Colonic mucosa (tissue), 4 donors: ENCODE measurements around the gene ANKRD65. TPM values are rescaled to one million over a fixed set of nuclear protein-coding genes. Genes with fewer than 3 reads are reported as not detected.

Experiments
- DNase-seq: peaks from one replicate; pipeline ENCODE4 v3.0.0-alpha.2; 2020
- H3K27ac ChIP-seq: fragments of 200-600 bp; one replicate; pipeline ENCODE4 v1.8.0; 2021
- H3K27me3 ChIP-seq: fragments of 200-600 bp; one replicate; pipeline ENCODE4 v1.8.0; 2021
- H3K36me3 ChIP-seq: fragments of 200-600 bp; one replicate; pipeline ENCODE4 v1.8.0; 2021
- H3K4me1 ChIP-seq: fragments of 200-600 bp; one replicate; pipeline ENCODE4 v1.8.0; 2021; ENCODE audit warnings: mild to moderate bottlenecking
- H3K4me3 ChIP-seq: fragments of 200-600 bp; one replicate; pipeline ENCODE4 v1.8.0; 2021
- H3K9ac ChIP-seq, 2 donors: one replicate each; pipeline ENCODE4 v1.7.0; 2013; ENCODE audit warnings: control low read depth in 2 of 2, low read depth in 2 of 2, low read length in 2 of 2
- H3K9me3 ChIP-seq: fragments of 200-600 bp; one replicate; pipeline ENCODE4 v1.8.0; 2021
- intact Hi-C: fragments of 100-400 bp; cut with DNase I; formaldehyde crosslinking; loops from one replicate; pipeline ENCODE4 v1.14.1; 2022
- total RNA-seq, 2 donors: library from RNA; stranded (reverse); fragmentation: NEBNext Ultra II Directional in 1 of 2; extraction: Animal tissue kit (Norgen Biotek cat#: 25700) in 1 of 2; gene quantifications; one replicate each; pipeline ENCODE4 v1.2.1, GENCODE V29; 2021
- TF ChIP-seq, protein P1 (sequence below): fragments of 200-600 bp; IDR thresholded peaks from one replicate; pipeline ENCODE4 v1.8.0; 2022; ENCODE audit warnings: antibody characterized with exemption, mild to moderate bottlenecking
- donor health status: healthy.
- donor health status: DM: no; HTN: no; CAD: no.
- donor health status: DM: no; HTN: no; CAD: no.

Gene ANKRD65
- total RNA-seq, 2 donors from 2014 or later: 0.57 to 2.0 TPM

- DNase-seq: no peak
- Histone ChIP-seq H3K27me3 (peaks cover 7% of the 10 kb centered on the region), H3K9ac (no peak overlapping the region), H3K9me3 (no peaks in the 10 kb centered on the region), H3K4me3 (no peak overlapping the region), H3K36me3 (no peaks in the 10 kb centered on the region), H3K27ac (no peak overlapping the region), H3K4me1 (no peaks in the 10 kb centered on the region)
- intact Hi-C loops: no loop called here
- TF ChIP-seq, protein P1, sequence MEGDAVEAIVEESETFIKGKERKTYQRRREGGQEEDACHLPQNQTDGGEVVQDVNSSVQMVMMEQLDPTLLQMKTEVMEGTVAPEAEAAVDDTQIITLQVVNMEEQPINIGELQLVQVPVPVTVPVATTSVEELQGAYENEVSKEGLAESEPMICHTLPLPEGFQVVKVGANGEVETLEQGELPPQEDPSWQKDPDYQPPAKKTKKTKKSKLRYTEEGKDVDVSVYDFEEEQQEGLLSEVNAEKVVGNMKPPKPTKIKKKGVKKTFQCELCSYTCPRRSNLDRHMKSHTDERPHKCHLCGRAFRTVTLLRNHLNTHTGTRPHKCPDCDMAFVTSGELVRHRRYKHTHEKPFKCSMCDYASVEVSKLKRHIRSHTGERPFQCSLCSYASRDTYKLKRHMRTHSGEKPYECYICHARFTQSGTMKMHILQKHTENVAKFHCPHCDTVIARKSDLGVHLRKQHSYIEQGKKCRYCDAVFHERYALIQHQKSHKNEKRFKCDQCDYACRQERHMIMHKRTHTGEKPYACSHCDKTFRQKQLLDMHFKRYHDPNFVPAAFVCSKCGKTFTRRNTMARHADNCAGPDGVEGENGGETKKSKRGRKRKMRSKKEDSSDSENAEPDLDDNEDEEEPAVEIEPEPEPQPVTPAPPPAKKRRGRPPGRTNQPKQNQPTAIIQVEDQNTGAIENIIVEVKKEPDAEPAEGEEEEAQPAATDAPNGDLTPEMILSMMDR: no peak
These were observed 3.6 kb upstream of the ANKRD65 start for GRCh38 chr1:1424707-1425106.

- Histone ChIP-seq H3K4me3 (no peak overlapping the region), H3K36me3 (no peaks in the 10 kb centered on the region), H3K27me3 (peaks cover 7% of the 10 kb centered on the region), H3K9me3 (no peaks in the 10 kb centered on the region), H3K4me1 (no peaks in the 10 kb centered on the region), H3K27ac (no peak overlapping the region), H3K9ac (no peak overlapping the region)
- intact Hi-C loops: no loop called here
- TF ChIP-seq, protein P1: no peak
- DNase-seq: no peak
These were observed 2.1 kb upstream of the ANKRD65 start for GRCh38 chr1:1423245-1423597.

GRCh38 chr1:1422465-1423244 is 1.6 kb upstream of the ANKRD65 start:
- TF ChIP-seq, protein P1: no peak
- no peak for DNase-seq
- Histone ChIP-seq H3K4me3 (no peak overlapping the region), H3K9ac (no peak overlapping the region), H3K9me3 (no peaks in the 10 kb centered on the region), H3K36me3 (no peaks in the 10 kb centered on the region), H3K27ac (no peak overlapping the region), H3K27me3 (peaks cover 7% of the 10 kb centered on the region), H3K4me1 (no peaks in the 10 kb centered on the region)
- intact Hi-C loops: no loop called here

DNA sequence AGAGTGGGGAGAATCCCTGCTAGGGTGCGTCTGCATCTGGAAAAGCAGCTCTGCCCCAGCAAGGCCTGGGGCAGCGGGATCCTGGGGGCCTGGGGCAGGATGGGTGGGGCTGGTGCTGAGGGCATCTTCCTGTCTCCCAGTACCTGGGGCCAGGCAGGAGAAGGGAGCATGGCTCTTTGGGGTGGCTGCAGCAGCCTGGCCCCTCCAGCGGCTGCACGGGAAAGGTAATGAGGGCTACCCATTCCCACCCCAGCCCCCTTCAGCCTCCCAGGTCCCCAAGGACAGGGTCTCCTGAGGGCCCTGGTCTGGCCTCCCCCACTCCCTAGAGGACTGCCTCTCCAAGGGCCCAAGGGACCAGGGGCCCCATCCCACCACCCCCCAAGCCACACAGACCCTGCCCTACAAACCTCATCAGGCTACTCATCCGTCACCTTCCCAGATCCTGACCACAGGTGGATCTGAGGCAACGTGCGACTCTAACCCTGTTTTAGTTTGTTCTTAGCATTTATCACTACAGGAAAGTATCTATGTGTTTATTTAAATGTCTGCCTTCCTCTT is 910 bp upstream of the ANKRD65 start:
- Histone ChIP-seq H3K27ac (no peak overlapping the region), H3K36me3 (no peaks in the 10 kb centered on the region), H3K4me1 (no peaks in the 10 kb centered on the region), H3K4me3 (no peak overlapping the region), H3K9me3 (no peaks in the 10 kb centered on the region), H3K27me3 (peaks cover 7% of the 10 kb centered on the region), H3K9ac (no peak overlapping the region)
- intact Hi-C loops: no loop called here
- TF ChIP-seq, protein P1: no peak
- DNase-seq: no peak

- Histone ChIP-seq H3K9ac (no peak overlapping the region), H3K4me3 (peak overlapping the region; percentile 22), H3K4me1 (no peaks in the 10 kb centered on the region), H3K9me3 (no peaks in the 10 kb centered on the region), H3K27me3 (no peaks in the 10 kb centered on the region), H3K27ac (no peak overlapping the region), H3K36me3 (no peaks in the 10 kb centered on the region)
- TF ChIP-seq, protein P1: no peak
- intact Hi-C loops: no loop called here
- DNase-seq: no peak
These were observed 378 bp downstream of the ANKRD65 start for GRCh38 chr1:1420654-1421141.
